HEK293 (cell line): ENCODE results near the gene CARNS1.
A peak's percentile ranks its signal among the peaks of the same experiment; 100 is the strongest.

Experiments used
- IKZF3 ChIP-seq: fragments of 450-650 bp; IDR thresholded peaks from 2 replicates; pipeline ENCODE4 v1.5.0; 2018; ENCODE audit warnings: missing biosample characterization, mild to moderate bottlenecking, missing genetic modification characterization, moderate library complexity
- MZF1 ChIP-seq: fragments of 450-650 bp; formaldehyde crosslinking; IDR thresholded peaks from 2 replicates; pipeline ENCODE4 v1.5.1; 2017; ENCODE audit warnings: missing biosample characterization, missing genetic modification characterization, borderline replicate concordance
- SALL2 ChIP-seq: fragments of 450-650 bp; formaldehyde crosslinking; IDR thresholded peaks from 2 replicates; pipeline ENCODE4 v1.5.0; 2017; ENCODE audit warnings: missing biosample characterization, mild to moderate bottlenecking, missing genetic modification characterization, borderline replicate concordance
- SCRT1 ChIP-seq: fragments of 450-650 bp; formaldehyde crosslinking; IDR thresholded peaks from 2 replicates; pipeline ENCODE4 v1.5.1; 2016; ENCODE audit warnings: missing biosample characterization, missing genetic modification characterization, borderline replicate concordance
- SP7 ChIP-seq: fragments of 450-650 bp; formaldehyde crosslinking; IDR thresholded peaks from 2 replicates; pipeline ENCODE4 v1.5.1; 2016; ENCODE audit warnings: missing biosample characterization, missing genetic modification characterization
- ZIC2 ChIP-seq: fragments of 450-650 bp; formaldehyde crosslinking; IDR thresholded peaks from 2 replicates; pipeline ENCODE4 v1.5.1; 2016; ENCODE audit warnings: missing biosample characterization, missing genetic modification characterization
- ZNF157 ChIP-seq: fragments of 450-650 bp; formaldehyde crosslinking; IDR thresholded peaks from 2 replicates; pipeline ENCODE4 v1.5.1; 2016; ENCODE audit warnings: missing biosample characterization, missing genetic modification characterization
- ZNF2 ChIP-seq: fragments of 450-650 bp; formaldehyde crosslinking; IDR thresholded peaks from 2 replicates; pipeline ENCODE4 v1.5.1; 2016; ENCODE audit warnings: missing biosample characterization, missing genetic modification characterization
- ZNF324 ChIP-seq: fragments of 450-650 bp; formaldehyde crosslinking; IDR thresholded peaks from 2 replicates; pipeline ENCODE4 v1.5.1; 2016; ENCODE audit warnings: missing biosample characterization, missing genetic modification characterization
- ZNF426 ChIP-seq: fragments of 450-650 bp; formaldehyde crosslinking; IDR thresholded peaks from 2 replicates; pipeline ENCODE4 v1.5.1; 2017; ENCODE audit warnings: missing biosample characterization, missing genetic modification characterization, mild to moderate bottlenecking, inconsistent platforms, moderate library complexity
- ZNF654 ChIP-seq: fragments of 450-650 bp; formaldehyde crosslinking; IDR thresholded peaks from 2 replicates; pipeline ENCODE4 v1.5.1; 2016; ENCODE audit warnings: low read depth, missing biosample characterization, missing genetic modification characterization
- ZNF660 ChIP-seq: fragments of 450-650 bp; IDR thresholded peaks from 2 replicates; pipeline ENCODE4 v1.5.1; 2018; ENCODE audit warnings: missing biosample characterization, mild to moderate bottlenecking, missing genetic modification characterization
- ZNF747 ChIP-seq: fragments of 450-650 bp; formaldehyde crosslinking; IDR thresholded peaks from 2 replicates; pipeline ENCODE4 v1.5.1; 2016; ENCODE audit warnings: missing biosample characterization, missing genetic modification characterization
- ZNF768 ChIP-seq: fragments of 450-650 bp; formaldehyde crosslinking; IDR thresholded peaks from 2 replicates; pipeline ENCODE4 v1.5.1; 2018; ENCODE audit warnings: missing biosample characterization, mild to moderate bottlenecking, missing genetic modification characterization
- ZNF837 ChIP-seq: fragments of 450-650 bp; formaldehyde crosslinking; IDR thresholded peaks from 2 replicates; pipeline ENCODE4 v1.5.1; 2016; ENCODE audit warnings: missing biosample characterization, missing genetic modification characterization
- ZSCAN30 ChIP-seq: fragments of 450-650 bp; IDR thresholded peaks from 2 replicates; pipeline ENCODE4 v1.5.1; 2018; ENCODE audit warnings: missing biosample characterization, mild to moderate bottlenecking, missing genetic modification characterization, moderate library complexity
- ZXDB ChIP-seq: fragments of 450-650 bp; formaldehyde crosslinking; IDR thresholded peaks from 2 replicates; pipeline ENCODE4 v1.5.1; 2016; ENCODE audit warnings: missing biosample characterization, missing genetic modification characterization
- TF ChIP-seq, protein P1 (sequence below): fragments of 450-650 bp; formaldehyde crosslinking; IDR thresholded peaks from 2 replicates; pipeline ENCODE4 v1.5.1; 2016; ENCODE audit warnings: missing biosample characterization, missing genetic modification characterization
- TF ChIP-seq, protein P2 (sequence below): fragments of 450-650 bp; formaldehyde crosslinking; IDR thresholded peaks from 2 replicates; pipeline ENCODE4 v1.5.1; 2016; ENCODE audit warnings: missing biosample characterization, missing genetic modification characterization
- TF ChIP-seq, protein P3 (sequence below): fragments of 450-650 bp; formaldehyde crosslinking; IDR thresholded peaks from 2 replicates; pipeline ENCODE4 v1.5.1; 2016; ENCODE audit warnings: missing biosample characterization, missing genetic modification characterization
- TF ChIP-seq, protein P4 (sequence below): fragments of 450-650 bp; formaldehyde crosslinking; IDR thresholded peaks from 2 replicates; pipeline ENCODE4 v1.5.1; 2016; ENCODE audit warnings: missing biosample characterization, missing genetic modification characterization
- TF ChIP-seq, protein P5 (sequence below): fragments of 450-650 bp; formaldehyde crosslinking; IDR thresholded peaks from 2 replicates; pipeline ENCODE4 v1.5.1; 2016; ENCODE audit warnings: missing biosample characterization, missing genetic modification characterization

The CARNS1 gene

DNA sequence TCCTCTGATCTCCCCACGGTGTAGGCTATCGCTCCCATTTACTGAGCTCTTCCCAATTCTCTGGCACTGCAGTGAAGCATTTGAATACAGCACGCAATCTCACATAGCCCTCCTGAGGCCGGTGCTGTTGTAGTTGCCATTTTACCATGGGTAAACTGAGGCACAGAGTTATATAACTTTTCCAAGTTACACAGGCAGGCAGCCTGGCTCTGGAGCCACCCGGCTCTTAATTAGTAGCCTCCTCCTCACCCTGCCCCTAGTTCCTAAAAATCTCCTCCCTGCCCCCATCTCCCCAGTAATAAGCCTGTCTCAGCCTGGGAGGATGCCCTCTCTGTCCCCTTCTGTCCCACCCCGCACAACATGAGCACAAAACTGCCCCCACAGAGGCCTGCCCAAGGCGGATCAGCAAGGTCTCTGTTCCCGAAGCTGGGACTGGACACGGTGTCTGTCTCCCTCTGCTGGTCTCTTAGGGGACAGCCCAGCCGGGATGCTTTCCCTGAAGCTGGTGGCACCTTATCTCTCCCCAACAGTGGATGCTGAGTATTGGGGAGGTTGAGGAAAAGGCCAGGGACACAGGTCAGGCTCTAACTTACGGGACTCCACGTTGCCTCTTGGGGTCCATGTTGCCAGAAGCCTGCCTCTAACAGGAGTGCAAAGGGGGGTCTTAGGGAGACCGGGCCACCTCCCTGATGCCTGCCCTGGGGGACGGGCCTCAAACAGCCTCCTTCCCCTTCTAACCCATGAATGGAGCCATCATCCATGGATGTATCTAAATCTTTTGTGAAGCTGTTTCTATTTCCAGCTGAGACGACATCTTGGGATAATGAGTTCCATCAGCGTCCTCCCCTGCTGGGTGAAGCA, 33.0 kb upstream of the CARNS1 start (continued):
- TF ChIP-seq, protein P1, sequence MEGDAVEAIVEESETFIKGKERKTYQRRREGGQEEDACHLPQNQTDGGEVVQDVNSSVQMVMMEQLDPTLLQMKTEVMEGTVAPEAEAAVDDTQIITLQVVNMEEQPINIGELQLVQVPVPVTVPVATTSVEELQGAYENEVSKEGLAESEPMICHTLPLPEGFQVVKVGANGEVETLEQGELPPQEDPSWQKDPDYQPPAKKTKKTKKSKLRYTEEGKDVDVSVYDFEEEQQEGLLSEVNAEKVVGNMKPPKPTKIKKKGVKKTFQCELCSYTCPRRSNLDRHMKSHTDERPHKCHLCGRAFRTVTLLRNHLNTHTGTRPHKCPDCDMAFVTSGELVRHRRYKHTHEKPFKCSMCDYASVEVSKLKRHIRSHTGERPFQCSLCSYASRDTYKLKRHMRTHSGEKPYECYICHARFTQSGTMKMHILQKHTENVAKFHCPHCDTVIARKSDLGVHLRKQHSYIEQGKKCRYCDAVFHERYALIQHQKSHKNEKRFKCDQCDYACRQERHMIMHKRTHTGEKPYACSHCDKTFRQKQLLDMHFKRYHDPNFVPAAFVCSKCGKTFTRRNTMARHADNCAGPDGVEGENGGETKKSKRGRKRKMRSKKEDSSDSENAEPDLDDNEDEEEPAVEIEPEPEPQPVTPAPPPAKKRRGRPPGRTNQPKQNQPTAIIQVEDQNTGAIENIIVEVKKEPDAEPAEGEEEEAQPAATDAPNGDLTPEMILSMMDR: peak; percentile 92
- TF ChIP-seq MZF1 (tag by site-specific recombination): no peak
- 0 out of 2 replicates have a peak, but pooled peaks have one; percentile 47 for TF ChIP-seq ZNF2 (tag by site-specific recombination)
- no peak for TF ChIP-seq SCRT1 (tag by site-specific recombination)
- no peak for TF ChIP-seq ZNF157 (tag by site-specific recombination)
- TF ChIP-seq ZNF768 (tag by site-specific recombination): peak; percentile 100
- TF ChIP-seq, protein P2, sequence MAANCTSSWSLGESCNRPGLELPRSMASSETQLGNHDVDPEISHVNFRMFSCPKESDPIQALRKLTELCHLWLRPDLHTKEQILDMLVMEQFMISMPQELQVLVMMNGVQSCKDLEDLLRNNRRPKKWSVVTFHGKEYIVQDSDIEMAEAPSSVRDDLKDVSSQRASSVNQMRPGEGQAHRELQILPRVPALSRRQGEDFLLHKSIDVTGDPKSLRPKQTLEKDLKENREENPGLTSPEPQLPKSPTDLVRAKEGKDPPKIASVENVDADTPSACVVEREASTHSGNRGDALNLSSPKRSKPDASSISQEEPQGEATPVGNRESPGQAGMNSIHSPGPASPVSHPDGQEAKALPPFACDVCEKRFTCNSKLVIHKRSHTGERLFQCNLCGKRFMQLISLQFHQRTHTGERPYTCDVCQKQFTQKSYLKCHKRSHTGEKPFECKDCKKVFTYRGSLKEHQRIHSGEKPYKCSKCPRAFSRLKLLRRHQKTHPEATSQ (tag by site-specific recombination): no peak
- TF ChIP-seq ZNF426 (tag by site-specific recombination): no peak
- TF ChIP-seq ZNF654: peak; percentile 91
- TF ChIP-seq ZNF660 (tag by site-specific recombination): 0 out of 2 replicates have a peak, but pooled peaks have one; percentile 31
- TF ChIP-seq, protein P3, sequence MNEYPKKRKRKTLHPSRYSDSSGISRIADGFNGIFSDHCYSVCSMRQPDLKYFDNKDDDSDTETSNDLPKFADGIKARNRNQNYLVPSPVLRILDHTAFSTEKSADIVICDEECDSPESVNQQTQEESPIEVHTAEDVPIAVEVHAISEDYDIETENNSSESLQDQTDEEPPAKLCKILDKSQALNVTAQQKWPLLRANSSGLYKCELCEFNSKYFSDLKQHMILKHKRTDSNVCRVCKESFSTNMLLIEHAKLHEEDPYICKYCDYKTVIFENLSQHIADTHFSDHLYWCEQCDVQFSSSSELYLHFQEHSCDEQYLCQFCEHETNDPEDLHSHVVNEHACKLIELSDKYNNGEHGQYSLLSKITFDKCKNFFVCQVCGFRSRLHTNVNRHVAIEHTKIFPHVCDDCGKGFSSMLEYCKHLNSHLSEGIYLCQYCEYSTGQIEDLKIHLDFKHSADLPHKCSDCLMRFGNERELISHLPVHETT (tag by site-specific recombination): no peak
- TF ChIP-seq IKZF3 (tag by site-specific recombination): no peak
- TF ChIP-seq SALL2 (tag by site-specific recombination): no peak
- TF ChIP-seq, protein P4, sequence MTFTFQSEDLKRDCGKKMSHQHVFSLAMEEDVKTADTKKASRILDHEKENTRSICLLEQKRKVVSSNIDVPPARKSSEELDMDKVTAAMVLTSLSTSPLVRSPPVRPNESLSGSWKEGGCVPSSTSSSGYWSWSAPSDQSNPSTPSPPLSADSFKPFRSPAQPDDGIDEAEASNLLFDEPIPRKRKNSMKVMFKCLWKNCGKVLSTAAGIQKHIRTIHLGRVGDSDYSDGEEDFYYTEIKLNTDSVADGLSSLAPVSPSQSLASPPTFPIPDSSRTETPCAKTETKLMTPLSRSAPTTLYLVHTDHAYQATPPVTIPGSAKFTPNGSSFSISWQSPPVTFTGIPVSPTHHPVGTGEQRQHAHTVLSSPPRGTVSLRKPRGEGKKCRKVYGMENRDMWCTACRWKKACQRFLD: no peak
- no peak for TF ChIP-seq ZNF837 (tag by site-specific recombination)
- TF ChIP-seq ZXDB (tag by site-specific recombination): no peak
- TF ChIP-seq ZSCAN30 (tag by site-specific recombination): peak; percentile 39; the same call in 1 of the 2 replicates
- no peak for TF ChIP-seq ZNF747 (tag by site-specific recombination)
- 0 out of 2 replicates have a peak, but pooled peaks have one; percentile 42 for TF ChIP-seq SP7 (tag by site-specific recombination)
- TF ChIP-seq, protein P5, sequence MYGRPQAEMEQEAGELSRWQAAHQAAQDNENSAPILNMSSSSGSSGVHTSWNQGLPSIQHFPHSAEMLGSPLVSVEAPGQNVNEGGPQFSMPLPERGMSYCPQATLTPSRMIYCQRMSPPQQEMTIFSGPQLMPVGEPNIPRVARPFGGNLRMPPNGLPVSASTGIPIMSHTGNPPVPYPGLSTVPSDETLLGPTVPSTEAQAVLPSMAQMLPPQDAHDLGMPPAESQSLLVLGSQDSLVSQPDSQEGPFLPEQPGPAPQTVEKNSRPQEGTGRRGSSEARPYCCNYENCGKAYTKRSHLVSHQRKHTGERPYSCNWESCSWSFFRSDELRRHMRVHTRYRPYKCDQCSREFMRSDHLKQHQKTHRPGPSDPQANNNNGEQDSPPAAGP (tag by site-specific recombination): peak; percentile 35; the same call in 1 of the 2 replicates
- no peak for TF ChIP-seq ZIC2
- no peak for TF ChIP-seq ZNF324
- TF ChIP-seq, all 188 proteins: peak for 9
